HL-60 (cell line): Measurements from ENCODE around the gene CAD.

Experiments used
- CTCF ChIP-seq: IDR thresholded peaks from one replicate; pipeline ENCODE4 v1.5.1; 2011; ENCODE audit warnings: low read length, control low read depth, inconsistent platforms; ENCODE audit not compliant: insufficient read depth
- GABPA ChIP-seq: IDR thresholded peaks from 2 replicates; pipeline ENCODE4 v1.6.1; 2012; ENCODE audit warnings: low read depth

DNA sequence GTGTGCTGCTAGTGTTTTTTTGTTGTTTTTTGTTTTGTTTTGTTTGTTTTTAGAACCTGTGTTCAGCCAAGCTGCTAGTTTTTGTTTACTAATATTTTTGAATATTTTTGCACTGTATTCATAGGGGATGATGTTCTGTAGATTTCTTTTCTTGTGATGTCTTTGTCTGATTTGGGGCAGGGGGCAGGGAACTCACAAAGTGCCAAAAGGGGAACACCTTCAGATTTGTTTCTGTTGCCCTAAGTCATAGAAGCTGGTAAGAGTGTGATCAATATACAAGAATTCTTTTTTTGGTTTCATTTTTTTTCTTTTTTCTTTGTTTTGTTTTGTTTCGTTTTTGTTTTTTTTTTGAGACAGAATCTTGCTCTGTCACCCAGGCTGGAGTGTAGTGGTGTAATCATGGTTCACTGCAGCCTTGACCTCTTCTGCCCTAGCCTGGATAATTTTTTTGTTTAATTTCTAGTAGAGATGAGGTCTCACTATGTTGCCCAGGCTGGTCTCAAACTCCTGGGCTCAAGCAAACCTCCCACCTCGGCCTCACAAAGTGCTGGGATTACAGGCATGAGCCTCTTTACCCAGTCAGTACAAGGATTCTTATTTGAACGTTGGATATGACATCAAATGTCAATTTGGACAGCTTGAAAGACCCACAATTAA lies 37.7 kb upstream of the CAD start:
- no peak for TF ChIP-seq CTCF
- TF ChIP-seq GABPA = no peak
